ENCODE measurements around the gene ABHD17A.

GRCh38 chr19:1884719-1885334 is 469 bp downstream of the ABHD17A start:
- no peak for TF ChIP-seq POLR2A (IDR thresholded peaks at IDR 0.05; ENCODE audit: low read length)
- no peak for TF ChIP-seq GATA1 (IDR thresholded peaks at IDR 0.05; ENCODE audit: low read depth, low read length)
